ENCODE data around the gene ZSCAN23. TPM values are rescaled to one million over a fixed set of nuclear protein-coding genes. Genes with fewer than 3 reads are reported as not detected.
"Not testable (repeated sequence)": the region's sequence is repeated elsewhere in the genome, so short reads cannot be mapped to it uniquely, and the experiment has no call there.

Gene ZSCAN23
- 0.07 and 0.14 TPM in 2 replicates for total RNA-seq

GRCh38 chr6:28443112-28443773, at the start of gene ZSCAN23:
Gene ZSCAN23, minus strand, starts transcription at chr6:28443491. Its CDS starts 7,225 bp downstream, at chr6:28436266.
- peak; percentile 36 for DNase-seq (ENCODE audit: low read depth, low spot score)

DNA sequence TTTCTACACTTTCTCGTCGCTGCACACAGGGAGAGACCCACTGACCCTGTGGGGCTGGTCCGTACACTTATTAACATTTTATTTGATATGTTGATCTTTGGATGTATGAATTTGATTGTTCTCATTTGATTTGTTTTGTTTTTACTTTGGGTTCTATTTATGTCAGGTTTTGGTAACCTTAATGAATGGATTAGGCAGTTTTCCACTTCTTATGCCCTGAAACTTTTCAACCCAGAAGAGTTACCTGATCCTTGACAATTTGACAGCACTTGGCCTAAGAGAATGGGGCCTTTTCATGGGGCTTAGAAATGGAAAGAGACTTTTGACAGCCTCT, 48.7 kb upstream of the ZSCAN23 start:
- DNase-seq (ENCODE audit: low read depth, low spot score): no peak

- no peak for DNase-seq (ENCODE audit: low read depth, low spot score)
These were observed 47.1 kb upstream of the ZSCAN23 start for GRCh38 chr6:28490205-28490890.

DNA sequence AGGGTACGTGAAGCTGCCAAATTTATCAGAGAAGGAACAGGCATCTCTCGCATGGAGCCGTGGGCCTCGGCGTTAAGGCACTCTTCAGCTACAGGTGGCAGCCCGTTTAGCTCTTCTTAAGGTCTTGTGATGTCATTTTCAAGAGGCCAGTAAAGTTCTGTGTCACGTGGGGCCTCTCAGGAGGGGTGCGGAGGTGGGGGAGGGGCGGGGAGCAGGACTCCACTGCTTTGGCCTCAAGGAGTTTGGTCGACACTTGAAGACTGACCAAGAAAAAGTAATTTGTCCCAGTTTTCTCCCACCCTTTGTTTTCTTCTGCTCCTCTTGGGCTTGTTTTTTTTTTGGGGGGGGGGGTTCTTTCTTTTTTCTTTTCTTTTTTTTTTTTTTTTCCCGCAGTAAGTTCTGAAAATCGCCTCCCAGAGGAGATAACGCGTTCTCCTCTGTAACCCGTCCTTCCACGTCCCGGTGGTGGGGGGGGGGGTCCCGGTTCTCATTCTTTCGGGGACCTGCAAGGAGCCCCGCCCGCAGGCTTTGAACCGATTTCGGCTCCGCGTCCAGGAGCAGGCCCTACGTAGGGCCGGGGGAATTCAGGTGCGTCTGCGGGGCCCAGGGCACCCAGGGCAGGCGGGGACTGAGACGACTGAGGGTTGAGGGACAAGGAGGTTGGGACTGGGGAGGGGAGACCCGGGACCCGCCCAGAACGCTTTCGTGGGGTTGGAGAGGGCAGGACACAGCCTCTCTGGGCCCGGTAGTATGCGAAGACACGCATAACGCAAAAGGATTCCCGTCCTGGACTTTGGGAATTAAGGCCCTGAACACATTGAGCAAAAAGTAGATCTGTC, 46.3 kb upstream of the ZSCAN23 start:
- no peak for DNase-seq (ENCODE audit: low read depth, low spot score)

- no peak for DNase-seq (ENCODE audit: low read depth, low spot score)
These were observed 45.6 kb upstream of the ZSCAN23 start for GRCh38 chr6:28488916-28489365.

DNA sequence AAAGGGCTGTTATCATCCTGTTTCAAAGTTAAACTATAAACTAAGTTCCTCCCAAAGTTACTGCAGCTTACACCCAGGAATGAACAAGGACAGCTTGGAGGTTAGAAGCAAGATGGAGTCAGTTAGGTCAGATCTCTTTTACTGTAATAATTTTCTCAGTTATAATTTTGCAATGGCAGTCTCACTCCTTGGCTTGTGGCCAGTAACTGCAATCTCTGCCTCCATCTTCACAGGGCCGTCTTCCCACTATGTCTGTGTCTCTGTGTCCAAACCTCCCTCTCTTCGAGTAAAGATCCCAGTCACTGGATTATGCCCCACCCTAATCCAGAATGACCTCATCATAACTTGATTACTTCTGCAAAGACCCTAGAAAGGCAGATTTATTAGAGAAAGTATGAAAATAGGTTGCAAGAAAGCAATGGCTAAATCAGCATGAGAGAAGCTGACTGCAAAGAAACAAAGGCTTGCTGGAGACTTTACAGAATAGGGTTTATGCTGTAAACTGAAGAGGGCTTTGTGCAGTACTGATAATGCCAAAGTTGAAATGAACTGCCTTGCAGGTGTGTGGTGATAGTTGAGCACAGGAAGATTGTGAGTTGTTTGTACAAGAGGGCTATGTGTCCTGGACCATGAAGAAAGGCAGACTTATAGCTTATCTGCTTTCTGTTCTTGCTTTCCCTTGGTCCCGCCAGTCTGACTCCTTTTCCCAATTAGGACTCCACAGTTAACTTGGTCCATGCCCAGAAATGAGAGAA, 43.9 kb upstream of the ZSCAN23 start:
- DNase-seq (ENCODE audit: low read depth, low spot score): no peak

- no peak for DNase-seq (ENCODE audit: low read depth, low spot score)
These were observed 43.2 kb upstream of the ZSCAN23 start for GRCh38 chr6:28486533-28486932.

DNA sequence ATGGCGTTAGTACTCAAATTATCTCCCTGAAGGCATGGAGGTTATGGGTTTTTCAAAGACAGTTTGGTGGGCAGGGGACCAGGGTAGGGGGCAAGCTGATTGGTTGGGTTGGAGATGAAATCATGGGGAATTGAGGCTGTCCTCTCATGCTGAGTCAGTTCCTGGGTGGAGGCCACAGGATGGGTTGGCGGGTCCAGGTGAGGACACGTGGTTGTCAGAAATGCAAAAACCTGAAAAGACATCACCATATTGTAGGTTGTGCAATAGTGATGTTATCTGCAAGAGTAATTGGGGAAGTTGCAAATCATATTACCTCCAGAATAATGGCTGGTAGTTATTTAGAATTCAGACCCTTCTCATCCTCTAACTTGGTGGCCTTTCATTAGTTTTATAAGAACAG, 42.2 kb upstream of the ZSCAN23 start:
- DNase-seq (ENCODE audit: low read depth, low spot score): no peak

GRCh38 chr6:28480253-28480932, 37.1 kb upstream of the ZSCAN23 start:
- no peak for DNase-seq (ENCODE audit: low read depth, low spot score)

- no peak for DNase-seq (ENCODE audit: low read depth, low spot score)
These were observed 35.2 kb upstream of the ZSCAN23 start for GRCh38 chr6:28478518-28478917.

- DNase-seq (ENCODE audit: low read depth, low spot score): no peak
These were observed 31.3 kb upstream of the ZSCAN23 start for GRCh38 chr6:28474441-28475219.

DNA sequence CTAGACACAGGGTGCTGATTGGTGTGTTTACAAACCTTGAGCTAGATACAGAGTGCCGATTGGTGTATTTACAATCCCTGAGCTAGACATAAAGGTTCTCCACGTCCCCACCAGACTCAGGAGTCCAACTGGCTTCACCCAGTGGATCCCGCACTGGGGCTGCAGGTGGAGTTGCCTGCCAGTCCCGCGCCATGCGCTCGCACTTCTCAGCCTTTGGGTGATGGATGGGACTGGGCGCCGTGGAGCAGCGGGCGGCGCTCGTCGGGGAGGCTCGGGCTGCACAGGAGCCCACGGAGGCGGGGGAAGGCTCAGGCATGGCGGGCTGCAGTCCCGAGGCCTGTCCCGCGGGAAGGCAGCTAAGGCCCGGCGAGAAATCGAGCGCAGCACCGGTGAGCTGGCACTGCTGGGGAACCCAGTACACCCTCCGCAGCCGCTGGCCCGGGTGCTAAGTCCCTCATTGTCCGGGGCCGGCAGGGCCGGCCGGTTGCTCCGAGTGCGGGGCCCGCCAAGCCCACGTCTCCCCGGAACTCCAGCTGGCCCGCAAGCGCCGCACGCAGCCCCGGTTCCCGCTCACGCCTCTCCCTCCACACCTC, 26.0 kb upstream of the ZSCAN23 start:
- not testable (repeated sequence) for DNase-seq (ENCODE audit: low read depth, low spot score)

- no peak for DNase-seq (ENCODE audit: low read depth, low spot score)
These were observed 24.8 kb upstream of the ZSCAN23 start for GRCh38 chr6:28468056-28468455.

DNA sequence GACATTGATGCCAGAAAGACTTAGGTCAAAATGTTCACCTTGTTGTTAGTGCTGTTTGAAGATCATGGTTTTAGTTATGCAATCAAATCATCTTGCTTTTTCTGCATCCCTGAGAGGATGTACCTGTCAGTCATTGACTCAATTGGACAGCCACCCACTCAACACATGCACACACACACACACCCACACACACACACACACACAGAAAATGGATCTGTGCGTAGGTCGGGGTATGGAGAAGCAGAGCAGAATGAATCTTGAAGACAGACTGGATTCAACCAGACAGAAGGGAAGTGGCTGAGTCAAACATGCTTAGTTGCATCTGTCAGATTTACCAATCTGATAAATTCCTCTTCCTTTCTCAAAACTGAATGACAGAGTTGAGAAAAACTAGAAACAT, 19.1 kb upstream of the ZSCAN23 start:
- no peak for DNase-seq (ENCODE audit: low read depth, low spot score)

DNA sequence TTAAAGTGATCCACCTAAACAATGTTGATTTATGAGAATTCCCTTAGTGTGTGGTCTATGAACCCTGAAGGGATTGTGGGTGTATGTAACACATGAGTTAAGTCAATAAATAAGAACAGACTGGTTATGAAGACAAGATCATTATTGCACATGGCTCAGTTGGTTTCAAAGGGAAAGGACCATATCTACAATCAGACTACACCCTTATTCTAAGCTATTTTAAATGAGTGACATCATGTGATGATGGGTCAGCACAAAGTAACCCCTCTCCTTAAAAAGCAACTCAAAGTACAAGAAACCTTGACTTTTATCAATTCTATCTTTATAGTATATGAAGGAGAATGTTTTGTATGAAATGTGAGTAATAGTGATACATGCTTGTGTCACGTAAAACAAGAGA, 15.3 kb upstream of the ZSCAN23 start:
- DNase-seq (ENCODE audit: low read depth, low spot score): no peak

DNA sequence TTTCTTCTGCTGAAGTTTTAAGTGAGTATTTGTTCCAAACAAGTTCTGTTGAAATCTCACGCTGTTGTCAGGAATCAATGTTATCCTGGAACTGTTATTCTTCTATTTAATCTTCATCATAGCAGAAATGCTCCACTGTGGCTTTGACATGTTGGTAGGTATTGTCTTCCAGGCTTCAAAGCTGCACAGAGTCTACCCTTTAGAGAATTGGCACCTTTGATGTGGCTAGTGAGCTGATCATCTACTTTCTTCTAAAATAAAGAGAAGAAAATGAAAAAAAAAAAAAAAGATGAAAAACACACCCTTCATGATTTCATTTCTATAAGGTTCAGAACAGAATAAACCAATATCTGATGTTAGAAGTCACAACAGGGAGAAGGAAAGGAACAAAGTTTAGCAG, 5.8 kb upstream of the ZSCAN23 start:
- DNase-seq (ENCODE audit: low read depth, low spot score): no peak

DNA sequence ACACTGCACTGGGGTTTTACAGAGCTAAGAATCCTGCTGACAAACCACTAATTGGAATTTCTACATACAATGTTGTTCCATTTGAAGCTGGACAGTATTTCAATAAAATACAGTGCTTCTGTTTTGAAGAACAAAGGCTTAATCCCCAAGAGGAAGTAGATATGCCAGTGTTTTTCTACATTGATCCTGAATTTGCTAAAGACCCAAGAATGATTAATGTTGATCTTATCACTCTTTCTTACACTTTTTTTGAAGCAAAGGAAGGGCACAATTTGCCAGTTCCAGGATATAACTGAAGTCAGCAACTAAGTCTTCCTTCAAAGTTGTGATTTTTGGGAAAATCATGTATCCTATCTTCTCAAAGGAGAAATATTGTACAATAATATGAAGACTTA, 4.2 kb upstream of the ZSCAN23 start:
- not testable (repeated sequence) for DNase-seq (ENCODE audit: low read depth, low spot score)

DNA sequence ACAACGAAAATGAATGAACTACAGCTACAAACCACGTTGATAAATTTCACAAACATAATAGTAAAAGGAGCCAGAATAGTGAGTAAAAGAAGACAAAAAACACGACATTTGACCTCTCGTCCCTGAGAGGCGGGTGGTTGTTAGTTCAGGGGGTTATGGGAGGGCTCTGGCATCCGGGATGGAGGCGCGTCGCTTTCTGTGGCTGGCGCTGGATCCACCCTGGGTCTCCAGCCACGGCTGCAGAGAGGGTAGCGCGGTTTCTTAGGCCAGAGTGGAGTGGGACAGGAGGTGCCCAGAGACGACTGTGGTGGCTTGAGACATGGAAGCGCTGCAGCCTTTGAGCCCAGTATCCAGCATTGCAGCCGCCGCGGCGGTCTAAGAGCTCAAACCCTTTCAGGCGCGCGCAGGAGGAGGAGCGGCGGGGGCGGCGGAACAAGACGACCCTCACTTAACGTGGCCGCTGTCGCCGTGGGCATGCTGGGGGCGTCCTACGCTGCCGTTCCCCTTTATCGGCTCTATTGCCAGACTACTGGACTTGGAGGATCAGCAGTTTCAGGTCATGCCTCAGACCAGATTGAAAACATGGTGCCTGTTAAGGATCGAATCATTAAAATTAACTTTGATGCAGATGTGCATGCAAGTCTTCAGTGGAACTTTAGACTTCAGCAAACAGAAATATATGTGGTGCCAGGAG, 3.7 kb upstream of the ZSCAN23 start:
- DNase-seq (ENCODE audit: low read depth, low spot score): no peak

DNA sequence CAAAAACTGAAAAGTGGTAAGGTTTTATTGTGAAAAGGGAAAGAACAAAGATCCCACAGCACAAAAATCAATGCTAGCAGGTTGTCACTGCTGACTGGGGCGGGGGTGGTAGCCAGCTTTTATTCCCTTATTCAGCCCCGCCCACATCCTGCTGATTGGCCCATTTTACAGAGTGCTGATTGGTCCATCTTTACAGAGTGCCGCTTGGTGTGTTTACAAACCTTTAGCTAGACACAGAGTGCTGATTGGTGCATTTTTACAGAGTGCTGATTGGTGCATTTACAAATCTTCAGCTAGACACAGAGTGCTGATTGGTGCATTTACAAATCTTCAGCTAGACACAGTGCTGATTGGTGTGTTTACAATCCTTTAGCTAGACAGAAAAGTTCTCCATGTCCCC, 1.5 kb upstream of the ZSCAN23 start:
- not testable (repeated sequence) for DNase-seq (ENCODE audit: low read depth, low spot score)

All from pulmonary artery endothelial cell (primary cell).